NCI-H1092 (cell line): ENCODE measurements around the gene C1orf105.

Experiments
- DNase-seq: peaks from one replicate; lab custom pipeline; 2025; lab: John Stamatoyannopoulos, UW

The C1orf105 gene

GRCh38 chr1:172397221-172397620, 23.3 kb upstream of the C1orf105 start:
- DNase-seq, result no peak

GRCh38 chr1:172397633-172398032, 22.9 kb upstream of the C1orf105 start:
- no peak for DNase-seq

- DNase-seq, result no peak
These were observed 22.3 kb upstream of the C1orf105 start for GRCh38 chr1:172398193-172398592.

- no peak for DNase-seq
These were observed 21.3 kb upstream of the C1orf105 start for GRCh38 chr1:172398970-172399755.

- DNase-seq, result no peak
These were observed 20.4 kb upstream of the C1orf105 start for GRCh38 chr1:172399756-172400721.

- no peak for DNase-seq
These were observed 19.8 kb upstream of the C1orf105 start for GRCh38 chr1:172400722-172401105.

- DNase-seq, result no peak
These were observed 19.0 kb upstream of the C1orf105 start for GRCh38 chr1:172401477-172401876.

GRCh38 chr1:172401892-172402291, 18.6 kb upstream of the C1orf105 start:
- no peak for DNase-seq

GRCh38 chr1:172402878-172403569, 17.5 kb upstream of the C1orf105 start:
- no peak for DNase-seq

GRCh38 chr1:172404121-172404520, 16.4 kb upstream of the C1orf105 start:
- no peak for DNase-seq

- no peak for DNase-seq
These were observed 14.6 kb upstream of the C1orf105 start for GRCh38 chr1:172405912-172406311.

- DNase-seq, result no peak
These were observed 13.5 kb upstream of the C1orf105 start for GRCh38 chr1:172406968-172407367.

GRCh38 chr1:172408958-172409357, 11.5 kb upstream of the C1orf105 start:
- no peak for DNase-seq

- no peak for DNase-seq
These were observed 10.5 kb upstream of the C1orf105 start for GRCh38 chr1:172410027-172410426.

GRCh38 chr1:172411791-172412338, 8.6 kb upstream of the C1orf105 start:
- DNase-seq, result no peak

GRCh38 chr1:172414331-172414730, 6.2 kb upstream of the C1orf105 start:
- DNase-seq, result no peak

- DNase-seq, result no peak
These were observed 3.9 kb upstream of the C1orf105 start for GRCh38 chr1:172416496-172417035.

- no peak for DNase-seq
These were observed 2.9 kb upstream of the C1orf105 start for GRCh38 chr1:172417557-172417956.

- DNase-seq, result no peak
These were observed 1.6 kb downstream of the C1orf105 start for GRCh38 chr1:172421974-172422604.

- no peak for DNase-seq
These were observed 2.9 kb downstream of the C1orf105 start for GRCh38 chr1:172423336-172423735.

GRCh38 chr1:172425339-172425738, 4.9 kb downstream of the C1orf105 start:
- no peak for DNase-seq
